Central memory CD8-positive, alpha-beta T cell (primary cell): ENCODE data around the gene DMBX1.
A peak's percentile ranks its signal among the peaks of the same experiment; 100 is the strongest.

ENCODE experiments used
- ATAC-seq: fragments of 150-1000 bp; cut with Tn5 transposase; replicated peaks from 2 replicates; pipeline ENCODE4 v1.10.0; 2022; ENCODE audit warnings: mild to moderate bottlenecking, moderate FRiP score, moderate number of reproducible peaks; ENCODE audit not compliant: poor library complexity, severe bottlenecking; ENCODE audit errors: extremely low read depth
- DNase-seq, 2 donors: peaks; one replicate each; pipeline ENCODE4 v3.0.0; 2021; ENCODE audit warnings: low spot score in 2 of 2
- H3K27ac Mint-ChIP-seq: one replicate; pipeline ENCODE4 v1.8.0; 2022; ENCODE audit warnings: low read depth, mild to moderate bottlenecking, moderate library complexity, mixed read lengths
- H3K27me3 Mint-ChIP-seq: one replicate; pipeline ENCODE4 v1.8.0; 2022; ENCODE audit warnings: mixed read lengths
- H3K36me3 Mint-ChIP-seq: one replicate; pipeline ENCODE4 v1.8.0; 2022; ENCODE audit warnings: mild to moderate bottlenecking, moderate library complexity, mixed read lengths; ENCODE audit not compliant: insufficient read depth
- H3K4me1 Mint-ChIP-seq: one replicate; pipeline ENCODE4 v1.8.0; 2022; ENCODE audit warnings: mixed read lengths
- H3K4me3 Mint-ChIP-seq: one replicate; pipeline ENCODE4 v1.8.0; 2022; ENCODE audit warnings: mild to moderate bottlenecking, moderate library complexity, mixed read lengths
- H3K9me3 Mint-ChIP-seq: one replicate; pipeline ENCODE4 v1.8.0; 2022; ENCODE audit warnings: mixed read lengths

The DMBX1 gene

DNA sequence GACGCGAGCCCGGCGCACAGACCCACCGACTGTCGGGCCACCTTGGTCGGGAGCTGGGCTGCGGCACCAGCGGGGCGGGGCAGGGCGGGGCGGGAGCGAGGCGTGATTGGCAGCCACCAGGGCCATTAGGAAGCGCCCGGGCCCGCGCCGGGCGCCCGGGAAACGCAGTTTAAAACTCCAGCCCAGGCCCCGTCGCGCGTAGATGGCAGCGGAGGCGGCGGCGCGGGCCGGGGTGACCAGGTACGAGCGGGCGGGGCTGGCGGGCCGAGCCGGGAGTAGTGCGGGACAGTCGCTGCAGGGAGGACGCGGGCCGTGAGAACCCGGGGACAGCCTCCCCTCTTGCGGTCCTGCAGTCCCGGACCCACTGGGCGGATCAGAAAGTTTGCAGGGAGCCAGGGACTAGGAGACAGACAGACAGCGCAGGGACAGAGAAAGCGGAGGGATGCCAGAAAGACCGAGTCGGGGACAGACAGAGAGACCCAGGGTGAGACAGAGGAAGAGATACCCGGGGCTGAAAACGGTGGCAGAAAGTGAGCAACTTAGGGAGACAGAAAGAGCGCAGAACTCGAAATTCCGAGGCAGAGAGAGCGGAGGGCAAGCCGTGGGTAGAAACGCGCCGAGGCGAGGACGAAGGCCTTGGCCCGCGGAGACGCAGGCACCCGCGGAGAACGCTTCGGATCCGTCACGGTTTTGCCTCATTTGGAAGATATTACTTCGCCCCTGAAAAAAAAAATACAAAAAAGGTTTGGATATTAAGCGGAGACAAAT is at the start of gene DMBX1:
TSS of gene DMBX1 (plus strand) at position 199 of the 768 bp plus-strand sequence. CDS start 17,175 bp downstream, outside the sequence.
- peak within 1 kb of the TSS; percentile 76 for H3K4me3 Mint-ChIP-seq
- H3K27me3 Mint-ChIP-seq = peaks cover 96% of the 10 kb centered on the region
- DNase-seq = no peak
- no peaks in the 10 kb centered on the region for H3K36me3 Mint-ChIP-seq
- peaks cover 22% of the 10 kb centered on the region for H3K4me1 Mint-ChIP-seq
- no peaks in the 10 kb centered on the region for H3K9me3 Mint-ChIP-seq
- no peak for ATAC-seq
- peak within 1 kb of the TSS; percentile 78 for H3K27ac Mint-ChIP-seq

DNA sequence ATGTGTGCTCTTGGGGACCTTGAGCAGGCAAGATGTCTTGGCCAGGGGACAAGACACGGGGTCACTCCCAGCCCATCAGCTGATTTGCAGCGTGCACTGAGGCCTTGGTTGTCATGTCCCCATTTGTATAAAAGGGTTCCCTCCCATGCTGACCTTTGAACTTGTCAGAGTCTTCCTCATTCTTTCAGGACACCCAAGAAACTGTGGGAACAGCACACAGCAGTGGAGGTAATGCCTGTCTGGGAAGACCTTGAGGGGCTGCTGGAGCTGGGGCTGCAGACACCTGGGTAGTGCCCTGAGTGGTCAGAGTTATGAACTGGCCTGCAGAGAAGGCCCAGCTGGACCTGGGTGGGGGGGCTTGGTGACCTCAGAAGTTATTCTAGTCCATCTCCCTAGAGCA is 49.2 kb upstream of the DMBX1 start:
- ATAC-seq (no peak), DNase-seq (no peak)
- peaks cover 7% of the 10 kb centered on the region for H3K27me3 Mint-ChIP-seq
- H3K36me3 Mint-ChIP-seq = peaks cover 7% of the 10 kb centered on the region
- H3K27ac Mint-ChIP-seq = no peak overlapping the region
- H3K4me1 Mint-ChIP-seq = peaks cover 9% of the 10 kb centered on the region
- H3K4me3 Mint-ChIP-seq = no peak overlapping the region
- H3K9me3 Mint-ChIP-seq = no peaks in the 10 kb centered on the region

GRCh38 chr1:46442317-46443161 is 47.1 kb upstream of the DMBX1 start:
- Mint-ChIP-seq H3K36me3 (peaks cover 2% of the 10 kb centered on the region), H3K27ac (peak overlapping the region; percentile 61), H3K9me3 (no peaks in the 10 kb centered on the region), H3K4me3 (peak overlapping the region; percentile 78), H3K4me1 (peaks cover 17% of the 10 kb centered on the region), H3K27me3 (peaks cover 27% of the 10 kb centered on the region)
- ATAC-seq = peak; percentile 72
- DNase-seq = peak; percentile 48 to 62

DNA sequence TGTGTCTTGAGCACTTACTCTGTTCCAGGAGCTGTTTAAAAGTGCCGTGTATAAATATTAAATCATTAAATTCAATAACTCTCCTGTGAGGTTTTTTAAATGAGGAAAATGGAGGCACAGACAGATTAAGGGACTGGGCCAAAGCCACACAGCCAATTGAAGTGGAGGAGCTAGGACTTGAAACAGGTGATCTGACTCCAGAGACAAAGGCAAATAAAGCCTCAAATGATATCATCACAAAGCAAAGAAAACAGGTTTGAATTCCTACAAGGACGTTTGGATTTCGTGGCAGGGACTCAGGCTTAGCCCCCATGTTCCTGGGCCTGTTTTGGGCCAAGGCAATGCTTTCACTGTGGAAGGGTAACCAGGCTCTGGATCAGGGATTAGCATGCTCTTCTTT is 45.2 kb upstream of the DMBX1 start:
- no peak for DNase-seq
- H3K4me3 Mint-ChIP-seq = no peak overlapping the region
- no peak overlapping the region for H3K27ac Mint-ChIP-seq
- H3K4me1 Mint-ChIP-seq = peaks cover 25% of the 10 kb centered on the region
- peaks cover 39% of the 10 kb centered on the region for H3K27me3 Mint-ChIP-seq
- H3K36me3 Mint-ChIP-seq = peaks cover 2% of the 10 kb centered on the region
- ATAC-seq = no peak
- no peaks in the 10 kb centered on the region for H3K9me3 Mint-ChIP-seq

- H3K27ac Mint-ChIP-seq = no peak overlapping the region
- DNase-seq (no peak), ATAC-seq (no peak)
- H3K27me3 Mint-ChIP-seq = peaks cover 53% of the 10 kb centered on the region
- H3K36me3 Mint-ChIP-seq = no peaks in the 10 kb centered on the region
- no peak overlapping the region for H3K4me3 Mint-ChIP-seq
- peaks cover 25% of the 10 kb centered on the region for H3K4me1 Mint-ChIP-seq
- no peaks in the 10 kb centered on the region for H3K9me3 Mint-ChIP-seq
These were observed 43.8 kb upstream of the DMBX1 start for GRCh38 chr1:46445773-46446256.

DNA sequence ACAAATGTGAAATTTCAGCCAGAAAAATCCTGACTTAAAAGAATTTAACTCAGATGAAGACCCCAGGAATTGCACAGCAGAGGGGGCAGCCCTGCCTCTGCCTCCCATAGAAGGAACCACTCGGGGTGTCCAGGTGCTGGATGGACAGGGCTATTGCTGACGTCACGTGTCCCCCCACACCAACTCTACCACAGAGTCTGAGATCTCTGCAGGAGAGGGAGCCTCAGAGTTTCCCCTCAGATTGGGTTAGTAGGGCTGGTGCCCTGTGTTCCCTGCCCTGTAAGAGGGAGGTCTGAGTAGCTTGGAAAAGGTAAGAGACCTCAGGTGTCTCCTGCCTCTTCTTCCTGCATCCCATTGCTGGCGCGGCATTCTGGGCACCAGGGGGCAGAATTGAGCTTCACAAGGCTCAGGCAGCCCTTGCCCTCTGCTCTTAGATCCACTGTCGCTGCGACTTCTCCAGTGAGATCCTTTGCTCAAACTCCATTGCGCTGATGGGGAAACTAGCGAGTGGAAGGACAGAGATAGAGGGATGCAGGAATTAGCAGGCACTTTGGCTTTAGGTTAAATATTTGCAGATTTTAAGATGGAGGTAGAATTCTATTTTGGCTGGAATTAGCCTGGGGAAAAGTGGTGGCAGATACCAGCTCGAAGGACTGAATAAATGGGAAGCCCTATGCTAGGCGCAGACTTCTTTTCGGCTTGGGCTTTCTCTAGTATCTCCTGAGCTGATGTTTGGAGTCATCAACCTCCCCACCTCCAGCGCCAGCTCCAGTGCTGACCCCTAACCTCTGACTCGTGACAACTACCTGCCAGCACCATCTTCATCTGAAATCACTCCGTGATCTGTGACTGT is 42.8 kb upstream of the DMBX1 start:
- H3K27me3 Mint-ChIP-seq = peaks cover 63% of the 10 kb centered on the region
- peaks cover 25% of the 10 kb centered on the region for H3K4me1 Mint-ChIP-seq
- H3K4me3 Mint-ChIP-seq = no peak overlapping the region
- ATAC-seq = no peak
- H3K9me3 Mint-ChIP-seq = no peaks in the 10 kb centered on the region
- H3K36me3 Mint-ChIP-seq = no peaks in the 10 kb centered on the region
- H3K27ac Mint-ChIP-seq = no peak overlapping the region
- peak; percentile 58 to 62 for DNase-seq

DNA sequence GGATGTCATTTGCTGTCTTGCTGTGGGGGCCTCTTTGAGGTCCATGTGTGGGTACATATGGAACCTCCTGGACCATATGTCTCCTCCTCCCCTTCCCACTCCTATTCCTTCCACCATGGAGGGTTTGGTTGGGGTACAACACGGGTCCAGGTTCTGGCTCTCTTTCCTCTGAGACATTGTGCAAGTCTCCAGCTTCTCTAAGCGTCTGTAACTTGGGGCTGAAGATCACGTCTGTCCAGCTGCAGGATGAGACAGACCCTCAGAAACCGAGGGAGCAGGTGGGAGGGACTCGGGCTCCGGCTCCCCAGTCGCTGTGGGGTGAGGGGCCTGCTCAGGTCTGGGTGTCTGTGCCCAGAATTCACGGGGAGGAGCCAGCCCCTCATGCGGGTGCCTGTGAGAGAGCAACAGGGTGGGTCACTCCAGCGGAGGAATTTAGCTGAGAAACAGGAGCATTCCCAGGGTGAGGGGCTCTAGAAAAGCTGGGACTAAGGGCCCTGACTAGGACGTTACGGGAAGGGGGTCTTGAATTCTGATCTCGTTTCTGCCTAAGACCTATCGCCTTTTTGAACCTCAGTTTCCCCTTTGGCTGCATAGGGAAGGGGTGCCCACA is 42.0 kb upstream of the DMBX1 start:
- H3K4me1 Mint-ChIP-seq = peaks cover 20% of the 10 kb centered on the region
- no peak overlapping the region for H3K27ac Mint-ChIP-seq
- no peak for ATAC-seq
- DNase-seq = no peak
- no peaks in the 10 kb centered on the region for H3K36me3 Mint-ChIP-seq
- H3K27me3 Mint-ChIP-seq = peaks cover 70% of the 10 kb centered on the region
- no peaks in the 10 kb centered on the region for H3K9me3 Mint-ChIP-seq
- H3K4me3 Mint-ChIP-seq = peak overlapping the region; percentile 34

DNA sequence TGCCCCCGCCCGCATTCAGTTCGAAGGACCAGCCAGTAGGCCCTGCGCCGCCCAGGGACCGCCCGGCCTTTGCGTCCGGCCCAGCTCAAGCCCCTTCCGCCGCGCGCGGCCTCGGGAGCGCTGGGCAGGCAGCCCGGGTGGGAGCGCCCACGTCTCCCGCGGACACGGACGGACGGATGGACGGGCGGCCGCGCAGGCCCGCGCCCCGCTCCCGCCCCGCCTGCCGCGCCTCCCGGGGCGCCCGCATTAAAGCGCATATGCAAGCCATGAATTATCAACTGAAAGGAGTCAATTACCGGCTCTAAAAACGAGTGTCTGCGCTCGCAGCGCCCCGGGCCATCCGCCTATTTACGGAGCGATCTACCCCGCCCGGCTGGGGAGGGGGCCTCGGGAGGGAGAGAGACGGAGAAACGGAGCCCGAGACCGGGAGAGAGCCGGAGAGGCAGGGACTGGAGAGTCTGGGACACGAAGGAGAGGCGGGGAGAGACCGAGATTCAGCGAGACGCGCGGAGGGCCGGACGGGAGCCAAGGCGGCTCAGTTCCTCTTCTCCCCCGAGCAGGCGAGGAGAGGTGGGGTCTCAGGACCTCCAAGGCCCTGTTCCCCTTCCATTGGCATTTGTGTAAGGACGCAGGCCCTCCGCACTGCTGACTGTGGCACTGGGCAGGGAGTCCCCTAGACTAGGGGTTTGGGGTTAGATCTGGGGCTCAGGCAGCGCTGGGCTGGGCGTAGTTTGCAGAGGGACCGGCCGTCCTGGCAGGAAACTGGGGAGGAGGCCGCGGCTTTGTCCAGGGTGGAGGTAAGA is 41.3 kb upstream of the DMBX1 start:
- no peak for ATAC-seq
- no peaks in the 10 kb centered on the region for H3K36me3 Mint-ChIP-seq
- DNase-seq = no peak
- H3K27ac Mint-ChIP-seq = no peak overlapping the region
- peaks cover 77% of the 10 kb centered on the region for H3K27me3 Mint-ChIP-seq
- H3K9me3 Mint-ChIP-seq = no peaks in the 10 kb centered on the region
- peaks cover 16% of the 10 kb centered on the region for H3K4me1 Mint-ChIP-seq
- no peak overlapping the region for H3K4me3 Mint-ChIP-seq

DNA sequence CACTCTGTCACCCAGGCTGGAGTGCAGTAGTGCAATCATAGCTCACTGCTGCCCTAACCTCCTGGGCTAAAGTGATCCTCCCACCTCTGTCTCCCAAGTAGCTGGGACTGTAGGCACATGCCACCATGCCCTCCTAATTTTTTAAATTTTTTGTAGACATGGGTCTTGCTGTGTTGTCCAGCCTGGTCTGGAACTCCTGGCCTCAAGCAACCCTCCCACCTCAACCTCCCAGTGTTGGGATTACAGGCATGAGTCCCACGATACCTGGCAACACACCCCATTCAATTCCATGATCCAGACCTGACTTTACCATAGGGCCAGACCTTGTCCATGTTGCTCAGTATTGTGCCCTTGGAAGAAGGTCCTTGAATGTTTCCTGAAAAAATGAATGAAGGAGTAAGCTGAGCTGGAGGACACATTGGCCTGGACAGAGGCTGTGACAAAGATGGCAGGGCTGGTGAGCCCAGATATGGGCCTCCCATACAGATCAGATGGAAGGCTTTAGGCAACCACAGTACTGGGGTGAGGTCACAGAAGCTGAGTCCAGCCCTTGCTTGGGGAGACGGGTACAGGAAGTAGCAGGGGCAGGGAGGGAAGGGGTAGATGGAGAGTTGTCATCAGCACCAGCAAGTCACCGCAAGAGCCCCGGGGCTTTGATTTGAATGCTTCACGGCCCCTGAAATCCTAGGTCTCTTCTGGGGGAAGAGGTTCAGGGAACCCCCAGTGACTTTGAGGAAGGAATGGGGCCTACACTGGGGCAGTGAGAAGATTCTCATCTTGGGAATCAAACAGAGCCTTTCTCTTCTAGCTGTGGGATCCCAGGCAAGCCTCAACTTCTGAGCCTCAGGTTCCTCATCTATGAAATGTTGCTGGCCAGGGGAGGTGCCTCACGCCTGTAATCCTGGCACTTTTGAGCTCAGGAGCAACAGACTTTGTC is 40.1 kb upstream of the DMBX1 start:
- DNase-seq (no peak), ATAC-seq (no peak)
- no peaks in the 10 kb centered on the region for H3K9me3 Mint-ChIP-seq
- H3K4me3 Mint-ChIP-seq = no peak overlapping the region
- H3K27me3 Mint-ChIP-seq = peaks cover 86% of the 10 kb centered on the region
- no peaks in the 10 kb centered on the region for H3K36me3 Mint-ChIP-seq
- no peak overlapping the region for H3K27ac Mint-ChIP-seq
- peaks cover 16% of the 10 kb centered on the region for H3K4me1 Mint-ChIP-seq

DNA sequence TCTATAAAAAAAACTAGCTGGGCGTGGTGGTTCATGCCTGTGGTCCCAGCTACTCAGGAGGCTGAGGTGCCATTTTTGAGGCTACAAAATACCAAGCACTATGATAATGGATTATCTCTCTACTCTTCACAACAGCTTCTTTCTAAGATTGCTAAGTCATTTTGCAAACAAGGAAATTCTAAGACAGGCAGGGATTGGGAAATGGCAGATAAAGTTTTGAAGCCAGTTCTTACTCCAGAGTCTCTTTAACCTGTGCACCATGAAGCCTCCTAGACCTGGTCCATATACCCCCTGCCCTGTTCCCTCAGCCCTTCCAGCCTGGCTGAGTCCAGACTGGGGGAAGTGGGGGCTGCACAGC is 39.5 kb upstream of the DMBX1 start:
- Mint-ChIP-seq H3K4me3 (no peak overlapping the region), H3K27ac (no peak overlapping the region), H3K36me3 (no peaks in the 10 kb centered on the region), H3K27me3 (peaks cover 92% of the 10 kb centered on the region), H3K9me3 (no peaks in the 10 kb centered on the region), H3K4me1 (peaks cover 16% of the 10 kb centered on the region)
- DNase-seq (no peak), ATAC-seq (no peak)
